Caki2 (cell line): ENCODE results near the gene DDT. TPM values are rescaled to one million over a fixed set of nuclear protein-coding genes. Genes with fewer than 3 reads are reported as not detected.

Experiments used
- total RNA-seq: library from RNA; depleted of rRNA; stranded (reverse); fragments of >200 nt; shearing (Covaris generic); gene quantifications from 2 replicates; pipeline ENCODE4 v1.2.3, GENCODE V29; 2014; ENCODE audit warnings: low replicate concordance; rRNA removed

Gene DDT
- total RNA-seq, 1 experiment from 2014 or later: 213 TPM

Other genes with a start within 250 kb of the DDT start
- 7.7 and 9.0 TPM in 2 replicates for gene ZNF70, start 223.3 kb downstream of the DDT start, total RNA-seq
- not detected in 2 replicates for gene VPREB3, start 220.0 kb downstream of the DDT start, total RNA-seq
- gene C22orf15, start 211.5 kb downstream of the DDT start, total RNA-seq: not detected in 2 replicates
- gene CHCHD10, start 206.5 kb downstream of the DDT start, total RNA-seq: 3.1 and 16.0 TPM in 2 replicates
- gene MMP11, start 201.6 kb downstream of the DDT start, total RNA-seq: 16.2 and 36.3 TPM in 2 replicates
- 153 and 163 TPM in 2 replicates for gene SMARCB1, start 187.5 kb downstream of the DDT start, total RNA-seq
- gene DERL3, start 135.4 kb downstream of the DDT start, total RNA-seq: 8.9 and 12.5 TPM in 2 replicates
- gene SLC2A11, start 116.6 kb downstream of the DDT start, total RNA-seq: 20.2 and 101 TPM in 2 replicates
- 1,968 and 2,027 TPM in 2 replicates for gene MIF, start 80.1 kb downstream of the DDT start, total RNA-seq
- gene GSTT2B, start 13.2 kb downstream of the DDT start, total RNA-seq: 0.81 and 2.5 TPM in 2 replicates
- 0.10 TPM in 1 of 2 replicates, not detected in the other for gene DDTL, start 7.6 kb downstream of the DDT start, total RNA-seq
- gene GSTT2, start 5.7 kb upstream of the DDT start, total RNA-seq: not detected in 2 replicates
- not detected in 2 replicates for gene GSTT4, start 31.0 kb upstream of the DDT start, total RNA-seq
- 17.2 and 25.9 TPM in 2 replicates for gene CABIN1, start 36.9 kb upstream of the DDT start, total RNA-seq
- not detected in 2 replicates for gene SUSD2, start 207.0 kb upstream of the DDT start, total RNA-seq